AG09319 (cell line): ENCODE results near the gene SLC25A12.

Experiments
- DNase-seq: peaks from one replicate; pipeline ENCODE4 v3.0.0-alpha.2; 2010; ENCODE audit warnings: low read depth; ENCODE audit errors: extremely low read depth
- TF ChIP-seq, protein P1 (sequence below): IDR thresholded peaks from 2 replicates; pipeline ENCODE4 v1.5.1; 2011; ENCODE audit warnings: low read depth, mild to moderate bottlenecking, inconsistent platforms, low read length, moderate library complexity

SLC25A12 gene

GRCh38 chr2:171841996-171842395 is 52.0 kb downstream of the SLC25A12 start:
- TF ChIP-seq, protein P1, sequence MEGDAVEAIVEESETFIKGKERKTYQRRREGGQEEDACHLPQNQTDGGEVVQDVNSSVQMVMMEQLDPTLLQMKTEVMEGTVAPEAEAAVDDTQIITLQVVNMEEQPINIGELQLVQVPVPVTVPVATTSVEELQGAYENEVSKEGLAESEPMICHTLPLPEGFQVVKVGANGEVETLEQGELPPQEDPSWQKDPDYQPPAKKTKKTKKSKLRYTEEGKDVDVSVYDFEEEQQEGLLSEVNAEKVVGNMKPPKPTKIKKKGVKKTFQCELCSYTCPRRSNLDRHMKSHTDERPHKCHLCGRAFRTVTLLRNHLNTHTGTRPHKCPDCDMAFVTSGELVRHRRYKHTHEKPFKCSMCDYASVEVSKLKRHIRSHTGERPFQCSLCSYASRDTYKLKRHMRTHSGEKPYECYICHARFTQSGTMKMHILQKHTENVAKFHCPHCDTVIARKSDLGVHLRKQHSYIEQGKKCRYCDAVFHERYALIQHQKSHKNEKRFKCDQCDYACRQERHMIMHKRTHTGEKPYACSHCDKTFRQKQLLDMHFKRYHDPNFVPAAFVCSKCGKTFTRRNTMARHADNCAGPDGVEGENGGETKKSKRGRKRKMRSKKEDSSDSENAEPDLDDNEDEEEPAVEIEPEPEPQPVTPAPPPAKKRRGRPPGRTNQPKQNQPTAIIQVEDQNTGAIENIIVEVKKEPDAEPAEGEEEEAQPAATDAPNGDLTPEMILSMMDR: no peak
- no peak for DNase-seq

GRCh38 chr2:171837736-171838135 is 56.3 kb downstream of the SLC25A12 start:
- TF ChIP-seq, protein P1: no peak
- DNase-seq: no peak

GRCh38 chr2:171836146-171836910 is 57.7 kb downstream of the SLC25A12 start:
- DNase-seq: no peak
- TF ChIP-seq, protein P1: no peak

- TF ChIP-seq, protein P1: no peak
- no peak for DNase-seq
Observed at GRCh38 chr2:171835386-171835785, 58.7 kb downstream of the SLC25A12 start.

GRCh38 chr2:171834286-171834685 is 59.8 kb downstream of the SLC25A12 start:
- TF ChIP-seq, protein P1: no peak

GRCh38 chr2:171832489-171832888 is 61.6 kb downstream of the SLC25A12 start:
- DNase-seq: no peak
- TF ChIP-seq, protein P1: no peak

More at GRCh38 chr2:171834286-171834685, 59.8 kb downstream of the SLC25A12 start:
- DNase-seq: no peak

GRCh38 chr2:171830039-171830438 is 64.0 kb downstream of the SLC25A12 start:
- no peak for DNase-seq
- TF ChIP-seq, protein P1: no peak
